ENCODE results near the gene INSRR.

Gene INSRR

GRCh38 chr1:156848461-156849150, 10.3 kb downstream of the INSRR start:
- DNase-seq (ENCODE audit: low spot score), result peak; percentile 53

- no peak for DNase-seq (ENCODE audit: low spot score)
Observed at GRCh38 chr1:156847591-156848460, 11.1 kb downstream of the INSRR start.

- DNase-seq (ENCODE audit: low spot score), result no peak
Observed at GRCh38 chr1:156846643-156847042, 12.3 kb downstream of the INSRR start.

- DNase-seq (ENCODE audit: low spot score), result no peak
Observed at GRCh38 chr1:156845953-156846545, 12.9 kb downstream of the INSRR start.

GRCh38 chr1:156845055-156845952, 13.6 kb downstream of the INSRR start:
- DNase-seq (ENCODE audit: low spot score), result no peak

- no peak for DNase-seq (ENCODE audit: low spot score)
Observed at GRCh38 chr1:156844638-156845037, 14.3 kb downstream of the INSRR start.

GRCh38 chr1:156844102-156844501, 14.8 kb downstream of the INSRR start:
- no peak for DNase-seq (ENCODE audit: low spot score)

GRCh38 chr1:156842618-156843300, 16.2 kb downstream of the INSRR start:
- DNase-seq (ENCODE audit: low spot score), result no peak

GRCh38 chr1:156841295-156841855, 17.5 kb downstream of the INSRR start:
- no peak for DNase-seq (ENCODE audit: low spot score)

- no peak for DNase-seq (ENCODE audit: low spot score)
Observed at GRCh38 chr1:156840898-156841279, 18.0 kb downstream of the INSRR start.

GRCh38 chr1:156840186-156840897, 18.6 kb downstream of the INSRR start:
- no peak for DNase-seq (ENCODE audit: low spot score)

- DNase-seq (ENCODE audit: low spot score), result no peak
Observed at GRCh38 chr1:156839426-156840109, 19.3 kb downstream of the INSRR start.

- peak; percentile 49 for DNase-seq (ENCODE audit: low spot score)
Observed at GRCh38 chr1:156838972-156839371, 19.9 kb downstream of the INSRR start.

GRCh38 chr1:156836892-156837291, 22.0 kb downstream of the INSRR start:
- no peak for DNase-seq (ENCODE audit: low spot score)

- DNase-seq (ENCODE audit: low spot score), result peak; percentile 52
Observed at GRCh38 chr1:156836041-156836654, 22.8 kb downstream of the INSRR start.

- no peak for DNase-seq (ENCODE audit: low spot score)
Observed at GRCh38 chr1:156834322-156834721, 24.6 kb downstream of the INSRR start.

- DNase-seq (ENCODE audit: low spot score), result no peak
Observed at GRCh38 chr1:156833603-156834002, 25.3 kb downstream of the INSRR start.

GRCh38 chr1:156832434-156832833, 26.5 kb downstream of the INSRR start:
- DNase-seq (ENCODE audit: low spot score), result no peak

GRCh38 chr1:156828400-156829124, 30.4 kb downstream of the INSRR start:
- no peak for DNase-seq (ENCODE audit: low spot score)
